ENCODE measurements around the gene OXER1. TPM values are rescaled to one million over a fixed set of nuclear protein-coding genes. Genes with fewer than 3 reads are reported as not detected.

Gene OXER1
- not detected in 2 replicates for total RNA-seq

GRCh38 chr2:42764096-42764495, at the start of gene OXER1:
Gene OXER1 (minus strand): TSS chr2:42764135. CDS start chr2:42764062, 73 bp downstream.

GRCh38 chr2:42792583-42793333, 28.8 kb upstream of the OXER1 start, which contains the start of gene HAAO:
Gene HAAO (minus strand): TSS chr2:42792583. CDS start chr2:42792536, 47 bp downstream.

Other genes starting within 250 kb of the OXER1 start
- 16.8 and 21.6 TPM in 2 replicates for gene MTA3, start 195.5 kb downstream of the OXER1 start, total RNA-seq
- 0.15 TPM in 1 of 2 replicates, not detected in the other for gene HAAO, start 28.4 kb upstream of the OXER1 start, total RNA-seq